Parathyroid adenoma (tissue), 2 donors: ENCODE results near the gene CCL14.

Experiments used
- H2AFZ ChIP-seq: fragments of 300-600 bp; sonication (generic); one replicate; pipeline ENCODE4 v1.7.0; 2017; ENCODE audit warnings: antibody characterized with exemption, mild to moderate bottlenecking
- H3K27ac ChIP-seq: fragments of 300-600 bp; sonication (generic); one replicate; pipeline ENCODE4 v1.7.0; 2017
- H3K27me3 ChIP-seq: fragments of 300-600 bp; sonication (generic); one replicate; pipeline ENCODE4 v1.7.0; 2017; ENCODE audit warnings: low read length; ENCODE audit not compliant: control insufficient read depth, insufficient read depth
- H3K36me3 ChIP-seq: fragments of 300-600 bp; sonication (generic); one replicate; pipeline ENCODE4 v1.7.0; 2017; ENCODE audit warnings: low read length; ENCODE audit not compliant: control insufficient read depth, insufficient read depth
- H3K4me1 ChIP-seq: fragments of 300-600 bp; sonication (generic); one replicate; pipeline ENCODE4 v1.7.0; 2017; ENCODE audit warnings: control low read depth
- H3K4me2 ChIP-seq: fragments of 300-600 bp; sonication (generic); one replicate; pipeline ENCODE4 v1.7.0; 2017; ENCODE audit warnings: low read length
- H3K4me3 ChIP-seq: fragments of 300-600 bp; sonication (generic); one replicate; pipeline ENCODE4 v1.7.0; 2017; ENCODE audit warnings: low read depth, low read length
- H3K79me2 ChIP-seq: fragments of 300-600 bp; sonication (generic); one replicate; pipeline ENCODE4 v1.7.0; 2017; ENCODE audit warnings: control low read depth
- H3K9ac ChIP-seq: fragments of 300-600 bp; sonication (generic); one replicate; pipeline ENCODE4 v1.7.0; 2017; ENCODE audit warnings: mild to moderate bottlenecking
- H3K9me3 ChIP-seq: fragments of 300-600 bp; sonication (generic); one replicate; pipeline ENCODE4 v1.7.0; 2017; ENCODE audit warnings: low read length; ENCODE audit not compliant: control insufficient read depth
- TF ChIP-seq, protein P1 (sequence below): fragments of 300-600 bp; sonication (generic); IDR thresholded peaks from one replicate; pipeline ENCODE4 v1.7.0; 2017; ENCODE audit warnings: antibody characterized with exemption, mild to moderate bottlenecking
- donor health status: primary hyperparathyroidism.

Gene CCL14

DNA sequence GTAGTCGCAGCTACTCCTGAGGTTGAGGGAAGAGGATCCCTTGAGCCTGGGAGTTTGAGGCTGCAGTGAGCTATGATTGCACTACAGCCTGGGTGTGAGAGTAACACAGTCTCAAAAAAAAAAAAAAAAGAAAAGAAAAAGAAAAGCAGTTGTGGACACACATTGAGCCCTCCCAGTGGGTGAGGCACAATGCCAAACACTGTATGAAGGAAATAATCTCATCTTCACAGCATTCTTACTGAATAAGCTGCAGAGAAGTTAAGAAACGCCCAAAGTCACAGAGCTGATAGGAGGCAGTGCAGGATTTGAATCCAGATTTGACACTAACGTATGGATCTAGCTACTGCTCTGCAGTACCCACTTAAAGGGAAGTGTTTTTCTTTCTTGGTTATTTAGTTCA lies 37.1 kb downstream of the CCL14 start:
- H3K9ac ChIP-seq = no peak overlapping the region
- TF ChIP-seq, protein P1, sequence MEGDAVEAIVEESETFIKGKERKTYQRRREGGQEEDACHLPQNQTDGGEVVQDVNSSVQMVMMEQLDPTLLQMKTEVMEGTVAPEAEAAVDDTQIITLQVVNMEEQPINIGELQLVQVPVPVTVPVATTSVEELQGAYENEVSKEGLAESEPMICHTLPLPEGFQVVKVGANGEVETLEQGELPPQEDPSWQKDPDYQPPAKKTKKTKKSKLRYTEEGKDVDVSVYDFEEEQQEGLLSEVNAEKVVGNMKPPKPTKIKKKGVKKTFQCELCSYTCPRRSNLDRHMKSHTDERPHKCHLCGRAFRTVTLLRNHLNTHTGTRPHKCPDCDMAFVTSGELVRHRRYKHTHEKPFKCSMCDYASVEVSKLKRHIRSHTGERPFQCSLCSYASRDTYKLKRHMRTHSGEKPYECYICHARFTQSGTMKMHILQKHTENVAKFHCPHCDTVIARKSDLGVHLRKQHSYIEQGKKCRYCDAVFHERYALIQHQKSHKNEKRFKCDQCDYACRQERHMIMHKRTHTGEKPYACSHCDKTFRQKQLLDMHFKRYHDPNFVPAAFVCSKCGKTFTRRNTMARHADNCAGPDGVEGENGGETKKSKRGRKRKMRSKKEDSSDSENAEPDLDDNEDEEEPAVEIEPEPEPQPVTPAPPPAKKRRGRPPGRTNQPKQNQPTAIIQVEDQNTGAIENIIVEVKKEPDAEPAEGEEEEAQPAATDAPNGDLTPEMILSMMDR = no peak
- no peaks in the 10 kb centered on the region for H3K27me3 ChIP-seq
- no peak overlapping the region for H3K27ac ChIP-seq
- H3K9me3 ChIP-seq = no peaks in the 10 kb centered on the region
- no peaks in the 10 kb centered on the region for H3K36me3 ChIP-seq
- no peaks in the 10 kb centered on the region for H3K4me1 ChIP-seq
- H3K79me2 ChIP-seq = no peaks in the 10 kb centered on the region
- no peak overlapping the region for H3K4me2 ChIP-seq
- H3K4me3 ChIP-seq = no peak overlapping the region
- no peak overlapping the region for H2AFZ ChIP-seq

DNA sequence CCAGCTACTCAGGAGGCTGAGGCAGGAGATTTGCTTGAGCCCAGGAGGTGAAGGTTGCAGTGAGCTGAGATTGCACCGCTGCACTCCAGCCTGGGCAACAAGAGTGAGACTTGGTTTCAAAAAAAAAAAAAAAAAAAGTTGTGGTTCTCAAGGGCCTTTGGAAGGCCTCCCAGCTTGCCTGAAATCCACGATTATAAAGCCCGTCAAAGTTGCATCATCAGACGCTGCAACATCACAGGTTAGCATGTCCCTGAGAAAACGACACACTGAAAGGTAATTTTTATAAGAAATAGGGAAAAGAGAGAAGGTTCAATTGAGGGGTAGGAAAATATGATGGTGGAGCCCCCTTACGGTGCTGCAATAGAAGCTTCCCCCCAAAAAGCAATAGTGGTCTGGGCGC lies 38.4 kb downstream of the CCL14 start:
- TF ChIP-seq, protein P1 = no peak
- H3K27me3 ChIP-seq = no peaks in the 10 kb centered on the region

GRCh38 chr17:35947156-35947585 lies 39.4 kb downstream of the CCL14 start:
- no peaks in the 10 kb centered on the region for H3K27me3 ChIP-seq
- H3K36me3 ChIP-seq = no peaks in the 10 kb centered on the region
- H3K79me2 ChIP-seq = no peaks in the 10 kb centered on the region
- H2AFZ ChIP-seq = peak overlapping the region; percentile 54
- H3K4me1 ChIP-seq = no peaks in the 10 kb centered on the region
- peak overlapping the region; percentile 72 for H3K4me2 ChIP-seq
- no peak overlapping the region for H3K9ac ChIP-seq
- peak overlapping the region; percentile 27 for H3K4me3 ChIP-seq
- H3K27ac ChIP-seq = no peak overlapping the region
- H3K9me3 ChIP-seq = no peaks in the 10 kb centered on the region
- TF ChIP-seq, protein P1 = peak; percentile 81

More for the DNA sequence above, 38.4 kb downstream of the CCL14 start:
- H3K9ac ChIP-seq = no peak overlapping the region
- no peaks in the 10 kb centered on the region for H3K79me2 ChIP-seq
- no peak overlapping the region for H3K27ac ChIP-seq
- no peaks in the 10 kb centered on the region for H3K36me3 ChIP-seq
- no peak overlapping the region for H3K4me2 ChIP-seq
- no peaks in the 10 kb centered on the region for H3K9me3 ChIP-seq
- no peaks in the 10 kb centered on the region for H3K4me1 ChIP-seq
- H3K4me3 ChIP-seq = no peak overlapping the region
- no peak overlapping the region for H2AFZ ChIP-seq

DNA sequence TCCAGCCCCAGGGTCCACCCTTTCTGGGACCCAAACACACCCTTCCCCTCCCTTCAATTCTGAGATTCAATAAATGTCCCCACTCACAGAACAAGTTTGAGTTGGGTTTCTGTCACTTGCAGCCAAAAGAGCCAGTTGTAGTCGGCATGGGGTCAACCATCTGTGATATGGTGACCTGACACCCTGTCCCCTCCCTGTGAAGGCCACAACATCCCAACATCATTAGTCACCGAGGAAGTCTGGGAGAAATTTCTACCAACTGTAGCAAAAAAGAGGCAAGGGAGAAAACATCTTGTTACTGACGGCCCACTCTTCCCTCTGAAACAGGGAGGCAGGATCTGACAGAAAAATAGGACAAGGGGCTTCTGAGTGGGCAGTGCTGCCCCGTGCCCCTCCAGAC lies 42.4 kb downstream of the CCL14 start:
- Histone ChIP-seq H3K9me3 (no peaks in the 10 kb centered on the region), H3K4me2 (no peak overlapping the region), H2AFZ (no peak overlapping the region), H3K27ac (no peak overlapping the region), H3K79me2 (no peaks in the 10 kb centered on the region), H3K9ac (no peak overlapping the region), H3K4me3 (no peak overlapping the region), H3K27me3 (no peaks in the 10 kb centered on the region), H3K4me1 (no peaks in the 10 kb centered on the region), H3K36me3 (no peaks in the 10 kb centered on the region)
- TF ChIP-seq, protein P1 = no peak

DNA sequence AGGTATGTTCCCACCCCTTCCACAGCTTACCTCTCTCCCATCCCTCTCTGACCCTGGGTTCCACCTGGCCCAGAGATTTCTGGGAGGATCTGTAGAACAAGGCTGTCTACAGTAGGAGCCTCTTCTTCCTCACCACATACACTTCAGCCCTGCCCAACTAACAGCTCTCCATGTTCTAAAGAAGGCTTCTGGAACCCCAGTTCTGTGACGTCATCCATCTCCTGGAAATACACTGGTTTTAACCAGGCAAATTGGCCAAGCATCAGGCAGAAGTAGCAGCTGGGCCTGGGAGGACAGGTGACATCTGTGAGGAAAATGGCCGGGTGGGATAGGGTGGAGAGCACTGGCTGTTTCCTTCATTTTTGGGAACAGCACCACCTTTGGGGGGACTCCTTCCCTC lies 43.0 kb downstream of the CCL14 start, which contains the start of gene LYZL6:
Gene LYZL6 (minus strand): TSS at position 177 of the 400 bp plus-strand sequence. CDS start 4,357 bp downstream, outside the sequence.
- H3K27me3 ChIP-seq = no peaks in the 10 kb centered on the region
- H3K79me2 ChIP-seq = no peaks in the 10 kb centered on the region
- H3K4me2 ChIP-seq = no peak within 1 kb of the TSS
- no peak within 1 kb of the TSS for H3K9ac ChIP-seq
- H3K27ac ChIP-seq = no peak within 1 kb of the TSS
- no peaks in the 10 kb centered on the region for H3K9me3 ChIP-seq
- H3K36me3 ChIP-seq = no peaks in the 10 kb centered on the region
- no peak within 1 kb of the TSS for H2AFZ ChIP-seq
- TF ChIP-seq, protein P1 = no peak
- no peak within 1 kb of the TSS for H3K4me3 ChIP-seq
- no peaks in the 10 kb centered on the region for H3K4me1 ChIP-seq
